Central memory CD4-positive, alpha-beta T cell (primary cell): Measurements from ENCODE around the gene SEMA3G.
A peak's percentile ranks its signal among the peaks of the same experiment; 100 is the strongest.

Source experiments
- DNase-seq: peaks from one replicate; pipeline ENCODE4 v3.0.0; 2022

SEMA3G gene

DNA sequence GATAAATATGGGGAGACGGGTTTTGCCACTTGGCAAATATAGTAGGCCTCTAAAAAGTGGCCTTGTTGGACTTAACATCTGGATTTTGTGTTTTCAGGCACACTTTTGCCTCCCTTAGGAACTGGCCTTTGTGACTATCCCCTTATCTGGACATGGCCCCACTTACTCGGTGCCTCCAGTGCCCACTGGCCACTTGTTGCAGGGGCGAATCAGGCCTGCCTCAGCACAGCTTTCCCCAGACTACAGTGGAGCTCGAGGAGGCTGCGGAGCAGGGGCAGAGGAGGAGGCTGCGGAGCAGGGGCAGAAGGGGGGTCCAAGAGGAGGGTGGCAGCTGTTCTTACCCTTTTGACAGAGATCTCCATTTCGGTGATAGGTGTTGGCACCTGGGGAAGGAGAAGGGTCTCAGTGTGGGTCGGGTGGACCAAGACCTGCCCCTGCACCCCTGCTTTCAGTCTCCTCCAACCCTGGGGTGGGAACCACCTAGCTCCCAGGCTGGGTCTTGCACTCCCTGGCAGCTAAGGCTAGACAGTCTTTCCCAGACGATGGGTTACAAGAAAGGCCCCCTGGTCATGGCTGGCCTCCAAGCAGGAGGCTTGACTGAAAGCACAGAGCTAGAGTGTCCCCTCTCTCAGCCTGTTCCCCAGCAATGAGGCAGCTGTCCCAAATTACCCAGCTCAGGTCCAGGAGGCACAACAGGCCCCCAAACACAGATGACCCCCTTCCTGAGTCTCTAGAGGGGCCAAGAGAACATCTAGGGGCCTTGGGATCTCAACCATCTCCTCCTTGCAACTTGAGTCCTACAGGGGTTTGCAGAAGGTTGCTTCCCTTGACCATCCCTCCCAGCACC, 6.1 kb downstream of the SEMA3G start:
- no peak for DNase-seq

DNA sequence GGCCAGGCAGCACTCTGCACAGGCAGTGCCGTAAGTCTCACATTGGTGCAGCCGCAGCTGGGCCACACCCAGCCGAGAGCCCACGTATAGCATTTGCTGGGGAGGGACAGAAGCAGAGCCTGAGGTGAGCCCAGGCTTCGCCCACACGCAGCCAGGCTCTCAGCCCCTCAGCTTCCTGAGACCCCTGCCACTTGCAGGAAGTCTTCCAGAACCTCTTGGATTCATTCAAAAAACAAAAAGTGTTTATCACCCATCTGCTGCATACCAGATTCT, 6.9 kb downstream of the SEMA3G start:
- DNase-seq: no peak

DNA sequence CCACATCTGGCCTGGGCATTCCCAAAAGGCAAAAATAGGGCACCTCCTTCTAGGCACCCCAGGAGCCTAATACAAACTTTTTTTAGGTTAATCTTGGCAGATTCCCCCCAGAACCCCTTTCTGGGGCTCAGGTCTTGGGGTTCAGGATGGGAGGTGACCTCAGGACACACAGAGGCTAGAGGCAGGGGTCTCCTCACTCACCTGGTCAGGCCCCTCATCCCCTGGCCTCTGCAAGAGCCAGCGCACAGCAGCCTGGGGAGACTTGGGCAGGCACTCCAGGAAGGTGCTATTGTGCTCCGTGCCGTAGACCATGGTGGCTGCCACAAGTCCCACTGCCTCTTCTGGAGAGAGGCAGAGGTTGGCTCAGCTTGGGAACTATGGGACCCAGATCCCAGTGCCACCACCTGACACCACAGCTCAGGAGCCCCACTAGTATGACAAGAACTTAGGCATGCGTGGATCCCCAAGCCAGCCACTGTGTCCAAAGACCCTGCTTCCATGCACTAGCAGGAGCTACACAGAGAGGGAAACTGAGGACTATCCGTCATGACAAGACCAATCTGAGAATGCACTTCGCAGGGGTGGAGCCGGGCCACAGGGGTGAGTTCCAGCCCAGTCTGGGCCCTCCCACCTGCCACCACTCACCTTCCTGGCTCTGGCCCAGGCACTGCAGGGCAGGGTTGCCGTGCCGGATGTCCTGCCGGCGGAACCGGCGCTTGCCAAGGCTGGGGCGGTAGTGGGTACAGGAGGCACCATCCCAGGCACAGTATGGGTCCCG, 7.4 kb downstream of the SEMA3G start:
- no peak for DNase-seq

DNA sequence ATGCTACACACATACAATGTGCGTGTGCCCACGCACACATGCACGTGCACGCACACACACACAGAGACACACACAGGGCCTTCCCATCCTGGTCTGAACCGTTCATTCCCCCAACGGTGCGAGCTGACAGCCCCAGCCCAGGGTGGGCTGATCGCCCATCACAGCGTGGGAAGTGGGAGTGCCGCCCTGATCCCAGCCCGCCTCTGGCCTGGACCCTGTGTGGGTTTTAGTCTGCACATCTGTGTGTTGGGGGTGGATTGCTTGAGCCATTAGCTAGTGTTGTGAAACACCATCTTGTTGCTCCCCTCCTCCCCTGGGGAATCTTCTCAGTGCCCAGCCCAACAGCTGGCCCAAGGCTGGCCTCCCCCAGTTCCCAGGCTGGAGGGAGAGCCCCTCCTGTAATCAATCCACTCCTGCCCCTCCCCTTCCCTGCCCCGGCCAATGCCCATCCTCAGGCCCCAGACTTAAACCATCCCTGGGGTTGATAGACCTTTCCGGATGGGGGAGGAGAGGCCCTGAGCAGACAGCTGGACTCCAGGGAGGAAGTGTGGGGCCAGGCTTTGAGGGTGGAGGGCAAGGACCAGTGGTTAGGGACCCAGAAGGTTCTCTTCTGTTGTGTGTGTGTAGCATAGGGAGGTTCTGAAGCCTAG, 8.3 kb downstream of the SEMA3G start:
- no peak for DNase-seq

GRCh38 chr3:52435246-52436101, 9.4 kb downstream of the SEMA3G start:
- DNase-seq: no peak

DNA sequence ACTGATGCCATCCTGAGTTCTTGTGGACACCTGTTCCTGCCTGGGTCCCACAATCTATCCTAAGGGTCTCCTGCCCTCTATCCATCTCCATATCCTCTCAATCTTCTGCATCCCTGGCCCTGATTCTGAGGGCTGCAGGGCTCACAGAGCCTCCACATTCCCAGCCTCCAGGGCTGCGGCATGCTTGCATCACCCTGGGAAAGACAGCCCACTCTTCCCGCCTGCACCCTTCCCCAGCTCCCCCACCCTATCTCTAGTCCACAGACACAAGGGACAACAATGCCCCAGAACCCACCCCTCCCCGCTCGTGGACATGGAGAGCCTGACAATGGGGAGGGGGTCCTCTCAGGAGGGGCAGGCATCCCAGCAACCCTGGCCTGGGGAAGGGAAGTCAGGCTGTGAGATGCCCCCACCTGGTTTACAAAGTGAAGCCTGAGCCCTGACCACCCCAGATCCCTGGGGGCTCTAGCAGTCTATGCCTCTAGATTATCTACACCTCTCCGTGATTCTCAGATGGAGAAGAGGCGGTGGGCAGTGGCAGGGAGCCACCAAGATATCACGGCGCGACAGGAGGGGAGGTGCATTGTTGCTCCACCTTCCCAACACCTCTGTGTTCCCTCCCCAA, 10.3 kb downstream of the SEMA3G start:
- no peak for DNase-seq

- no peak for DNase-seq
Observed at GRCh38 chr3:52433996-52434479, 10.9 kb downstream of the SEMA3G start.

DNA sequence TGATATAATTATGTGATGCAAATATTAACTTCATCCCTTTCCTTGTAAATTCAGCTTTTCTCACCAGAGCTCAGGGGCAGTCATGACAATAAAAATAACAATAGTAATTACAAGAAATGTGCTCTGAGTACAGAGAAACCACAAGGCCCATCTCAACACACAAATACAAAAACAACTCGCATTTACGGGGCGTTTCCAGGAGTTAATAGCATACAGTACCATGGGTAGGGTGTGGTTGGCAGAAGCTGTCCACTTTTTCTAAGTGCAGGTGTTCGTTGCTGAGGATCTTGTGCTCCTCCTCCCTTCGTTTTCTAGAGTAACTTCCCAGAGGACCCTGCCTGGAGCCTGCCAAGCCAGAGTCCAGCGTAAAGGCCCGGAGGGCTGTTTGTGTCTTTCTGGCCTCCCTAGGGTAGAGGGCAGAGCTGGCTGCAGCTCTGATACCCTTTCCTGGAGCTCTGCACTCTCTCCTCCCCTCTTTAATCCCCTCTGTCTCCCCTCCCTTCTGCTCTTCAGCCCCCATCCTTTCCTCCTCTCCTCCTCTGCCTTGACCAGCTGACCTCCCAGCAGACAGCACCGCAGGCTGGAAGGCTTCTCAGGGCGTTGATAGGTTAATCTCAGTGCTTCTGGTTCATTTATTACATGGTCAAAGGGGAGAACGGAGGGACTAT, 11.4 kb downstream of the SEMA3G start:
- no peak for DNase-seq

DNA sequence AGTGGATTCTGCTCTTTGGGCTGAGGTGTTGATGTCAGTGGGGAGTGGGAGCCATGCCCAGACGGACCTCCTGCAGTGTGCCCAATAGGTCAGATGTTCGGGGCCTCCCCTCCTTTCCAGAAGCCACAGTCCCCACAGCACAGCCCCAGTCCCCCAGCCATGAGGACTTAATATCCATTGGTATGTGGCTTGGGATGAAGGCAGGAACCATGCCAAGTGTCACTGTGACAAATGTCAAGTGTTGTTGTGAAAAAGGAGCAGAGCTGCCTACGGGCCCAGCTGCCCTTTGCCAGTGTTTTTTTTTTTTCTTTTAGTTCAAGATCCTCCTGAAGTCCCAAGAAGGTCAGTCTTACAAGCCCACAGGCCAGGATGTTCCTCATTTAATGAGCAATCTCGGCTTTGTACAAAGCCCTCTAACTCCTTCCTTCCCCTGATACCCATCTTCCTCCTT, 12.2 kb downstream of the SEMA3G start:
- DNase-seq: no peak

- no peak for DNase-seq
Observed at GRCh38 chr3:52432225-52432624, 12.7 kb downstream of the SEMA3G start.

GRCh38 chr3:52431459-52432223, 13.3 kb downstream of the SEMA3G start:
- DNase-seq: no peak

DNA sequence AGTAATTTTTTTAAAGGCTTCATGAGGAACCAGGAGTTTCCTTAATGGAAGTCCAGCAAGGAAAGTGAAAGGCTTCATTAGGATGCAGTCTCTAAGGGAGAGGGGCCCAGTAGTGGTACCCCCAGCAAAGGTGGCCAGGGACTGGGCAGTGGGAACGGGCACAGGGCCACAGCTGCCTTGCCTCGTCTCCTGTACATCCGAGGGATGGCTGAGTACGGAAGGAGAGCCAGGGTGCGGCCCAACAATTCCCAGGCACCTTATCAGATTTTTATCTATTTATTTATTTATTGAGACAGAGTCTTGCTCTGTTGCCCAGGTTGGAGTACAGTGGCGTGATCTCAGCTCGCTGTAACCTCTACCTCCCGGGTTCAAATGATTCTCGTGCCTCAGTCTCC, 14.5 kb downstream of the SEMA3G start:
- DNase-seq: no peak

GRCh38 chr3:52429779-52430415, 15.0 kb downstream of the SEMA3G start:
- no peak for DNase-seq

DNA sequence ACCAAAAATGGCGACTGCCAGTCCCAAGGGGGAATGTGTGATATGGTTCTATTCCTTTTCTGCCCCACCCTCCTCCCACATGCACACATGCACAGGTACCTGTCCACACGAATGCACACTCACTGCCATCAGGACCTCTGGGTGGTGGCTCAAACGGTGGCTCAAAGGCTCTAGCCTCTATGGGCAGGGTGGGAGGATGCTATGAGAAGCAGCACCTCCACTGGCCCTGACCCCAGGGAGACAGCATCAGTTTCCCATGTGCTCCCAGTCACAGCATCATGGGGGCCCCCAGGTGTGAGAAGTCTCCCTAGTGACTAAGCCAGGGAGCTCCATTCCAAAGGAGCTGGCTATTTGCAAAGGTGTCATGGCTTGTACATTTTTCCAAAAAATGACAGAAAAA, 15.9 kb downstream of the SEMA3G start:
- DNase-seq: no peak

DNA sequence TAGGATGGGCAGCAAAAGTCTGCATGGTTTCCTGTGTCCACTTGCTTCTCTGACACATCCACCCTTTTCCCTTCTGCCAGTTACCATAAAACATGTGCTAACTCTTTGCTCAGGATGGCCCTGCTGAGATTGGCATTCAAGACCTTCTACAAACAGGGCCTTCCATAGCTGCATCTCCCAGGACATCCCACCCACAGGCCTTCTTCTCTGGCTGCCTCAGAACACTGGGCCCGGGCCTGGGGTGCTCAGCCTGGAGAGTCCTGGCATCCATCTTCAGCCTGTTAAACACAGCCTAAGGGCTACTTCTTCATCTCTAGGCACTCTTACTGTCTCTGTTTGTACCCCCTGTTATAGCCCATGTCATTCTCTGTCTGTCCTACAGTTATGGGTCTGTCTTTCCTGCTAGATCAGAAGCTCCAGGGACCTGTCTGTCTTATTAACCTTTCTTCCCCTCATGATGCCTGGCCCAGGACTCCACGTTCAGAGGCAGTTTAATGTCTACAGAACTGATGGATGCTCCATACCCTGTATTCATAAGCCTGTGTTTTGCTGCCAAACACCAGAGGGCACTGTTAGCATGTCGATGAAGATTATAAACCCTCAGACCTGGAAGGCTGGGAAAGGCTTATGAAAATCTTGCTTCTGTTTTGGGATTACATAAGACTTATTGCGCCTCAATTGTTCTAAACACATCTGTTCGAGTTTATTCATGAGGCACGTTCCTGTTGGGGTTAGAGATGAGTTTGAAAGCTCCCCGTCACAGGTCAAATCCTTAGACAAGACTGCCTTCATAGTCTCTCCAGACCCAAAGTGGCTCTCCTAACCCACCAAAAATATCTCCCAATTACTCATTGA, 16.5 kb downstream of the SEMA3G start:
- DNase-seq: peak; percentile 20

DNA sequence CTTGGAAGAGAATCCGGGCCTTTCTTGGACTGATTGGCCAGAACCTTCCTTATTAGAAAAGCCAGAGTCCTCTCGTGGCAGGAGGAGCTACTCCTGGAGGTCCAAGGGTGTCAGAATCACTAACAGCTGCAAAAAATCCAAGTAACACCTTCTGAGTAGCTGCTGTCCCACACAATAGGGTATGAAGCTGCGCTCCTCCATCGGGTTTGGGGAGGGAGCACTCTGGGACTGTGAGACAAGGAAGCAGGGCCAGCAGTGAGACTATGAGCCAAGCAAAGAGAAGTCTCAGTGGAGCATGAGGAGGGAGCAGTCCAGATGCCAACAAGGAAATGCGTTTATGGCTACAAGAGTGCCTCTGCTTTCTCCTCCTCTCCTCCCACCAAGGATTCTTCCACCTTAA, 21.7 kb downstream of the SEMA3G start:
- DNase-seq: no peak

DNA sequence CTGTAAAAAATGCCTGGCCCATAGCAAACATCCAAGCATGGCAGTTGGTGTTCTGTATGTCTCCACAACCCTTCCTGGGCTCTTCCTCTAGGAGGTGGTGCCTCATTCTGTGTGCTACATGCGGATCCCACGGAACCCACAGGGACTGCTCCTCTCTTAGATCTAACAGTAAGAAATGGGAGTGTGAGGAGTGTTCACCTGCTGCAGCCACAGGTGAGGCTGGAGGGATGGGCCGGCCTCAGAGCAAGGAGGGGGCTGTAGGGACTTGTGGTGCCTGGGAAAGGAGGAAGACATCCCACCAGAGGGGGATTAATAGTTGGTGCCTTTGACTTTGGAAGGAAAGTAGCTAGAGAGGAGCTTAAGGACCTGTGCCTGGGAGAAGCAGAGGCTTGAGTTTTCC, 22.2 kb downstream of the SEMA3G start:
- no peak for DNase-seq

- DNase-seq: no peak
Observed at GRCh38 chr3:52420388-52420787, 24.5 kb downstream of the SEMA3G start.

DNA sequence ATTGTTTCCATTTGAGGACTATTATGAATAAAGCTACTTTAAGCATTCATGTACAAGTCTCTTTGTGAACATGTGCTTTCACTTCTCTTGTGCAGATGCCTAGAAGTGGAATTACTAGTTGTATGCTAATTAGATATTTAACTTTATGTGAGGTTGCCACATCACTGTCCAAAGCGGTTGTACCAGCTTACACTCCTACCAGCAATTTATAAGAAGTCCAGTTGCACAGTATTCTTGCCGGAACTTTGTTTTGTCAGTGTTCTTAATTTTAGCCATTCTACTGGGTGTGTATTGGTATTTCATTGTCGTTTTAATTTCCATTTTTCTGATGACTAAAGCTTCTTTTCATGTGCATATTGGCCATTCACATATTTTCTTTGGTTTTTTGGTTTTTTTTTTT, 29.1 kb downstream of the SEMA3G start:
- DNase-seq: no peak
